Right lobe of liver (tissue), 6 donors: ENCODE results near the gene MYO3B. TPM values are rescaled to one million over a fixed set of nuclear protein-coding genes. Genes with fewer than 3 reads are reported as not detected.

Source experiments
- ATAC-seq, 4 donors: fragments of 200-7000 bp; cut with Tn5 transposase; one replicate each; pipeline ENCODE4 v1.9.1; 2020; ENCODE audit warnings: mild to moderate bottlenecking in 4 of 4, moderate library complexity in 4 of 4
- DNase-seq, 3 donors: peaks; one replicate each; pipeline ENCODE4 v3.0.0-alpha.2; 2020
- H3K27ac ChIP-seq, 3 donors: fragments of 200-600 bp; one replicate each; pipeline ENCODE4 v1.8.0; 2022
- H3K27me3 ChIP-seq, 2 donors: fragments of 200-600 bp; one replicate each; pipeline ENCODE4 v1.8.0; 2022
- H3K36me3 ChIP-seq, 4 donors: fragments of 200-600 bp; sonication (generic) in 1 of 4; one replicate each; pipeline versions ENCODE4 v1.5.1 to v1.8.0; 2017 to 2022; ENCODE audit warnings: control low read depth in 1 of 4
- H3K4me1 ChIP-seq, 4 donors: fragments of 200-600 bp; sonication (generic) in 1 of 4; one replicate each; pipeline versions ENCODE4 v1.5.1 to v1.8.0; 2017 to 2022; ENCODE audit warnings: control low read depth in 1 of 4
- H3K4me3 ChIP-seq, 3 donors: fragments of 200-600 bp; one replicate each; pipeline ENCODE4 v1.8.0; 2022
- H3K9me3 ChIP-seq, 4 donors: fragments of 200-600 bp; sonication (generic) in 1 of 4; one replicate each; pipeline versions ENCODE4 v1.5.1 to v1.8.0; 2017 to 2022; ENCODE audit warnings: control low read depth in 1 of 4
- POLR2A ChIP-seq: fragments of 450-650 bp; IDR thresholded peaks from one replicate; pipeline ENCODE4 v1.6.1; 2017; ENCODE audit warnings: antibody characterized with exemption, mild to moderate bottlenecking
- WGBS: methylation state at CpG from one replicate; pipeline ENCODE4 v1.1.6; 2018; ENCODE audit warnings: low coverage, low lambda C conversion rate; ENCODE audit not compliant: insufficient coverage; ENCODE audit errors: missing lambda C conversion rate; 5-methylcytosine and 5-hydroxymethylcytosine counted together
- intact Hi-C, 2 donors: fragments of 100-400 bp; cut with DNase I; formaldehyde crosslinking; loops; one replicate each; pipeline versions ENCODE4 v1.11.2 to v1.14.1; 2022
- total RNA-seq, 6 experiments: library from RNA; depleted of rRNA in 2 of 6; stranded (reverse); fragments of >200 nt in 2 of 6; fragmentation: NEBNext Ultra II Directional in 3 of 6; extraction: Animal tissue kit (Norgen Biotek cat#: 25700) in 3 of 6; gene quantifications; one replicate each; pipeline versions ENCODE4 v1.1.0 to v1.2.4, GENCODE V29; 2016 to 2023
- TF ChIP-seq, protein P1 (sequence below), 4 donors: fragments of 200-600 bp in 3 of 4; fragments of 450-650 bp in 1 of 4; IDR thresholded peaks; one replicate each; pipeline versions ENCODE4 v1.5.1 to v1.8.0; 2016 to 2022; ENCODE audit warnings: antibody characterized with exemption in 4 of 4, mild to moderate bottlenecking in 2 of 4
- donor health status: DM: no; HTN: yes; CAD: no.
- donor health status: DM: no; HTN: no; CAD: no.
- donor health status: DM: no; HTN: no; CAD: no.
- donor health status: DM: no; HTN: yes; CAD: no.
- donor health status: DM: no; HTN: yes; CAD: no.

The MYO3B gene
- total RNA-seq, 6 experiments from 2014 or later = 0.18 to 0.25 TPM; not detected in 4

DNA sequence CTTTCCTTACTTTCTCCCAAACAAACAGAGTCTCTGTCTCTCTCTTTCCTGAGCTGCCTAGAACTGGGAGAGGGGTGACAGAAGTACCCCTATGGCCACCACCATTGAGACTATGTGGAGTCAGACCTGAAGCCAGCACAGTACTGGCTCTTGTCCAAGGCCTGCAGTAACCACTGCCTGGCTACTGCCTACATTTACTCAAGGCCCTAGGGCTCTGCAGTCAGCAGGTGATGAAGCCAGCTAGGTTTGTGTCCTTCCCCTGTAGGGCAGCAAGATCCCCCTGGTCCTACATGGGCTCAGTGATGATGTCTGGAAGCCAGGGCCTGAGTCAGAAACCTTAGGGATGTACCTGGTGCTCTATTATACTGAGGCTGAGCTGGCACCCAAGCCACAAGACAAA is 12.2 kb downstream of the MYO3B start:
- intact Hi-C loops = no loop called here
- Histone ChIP-seq H3K27me3 (no peaks in the 10 kb centered on the region), H3K27ac (no peak overlapping the region), H3K9me3 (no peaks in the 10 kb centered on the region), H3K4me1 (no peaks in the 10 kb centered on the region), H3K36me3 (no peaks in the 10 kb centered on the region), H3K4me3 (no peak overlapping the region)
- DNase-seq (no peak), ATAC-seq (no peak)
- TF ChIP-seq, protein P1, sequence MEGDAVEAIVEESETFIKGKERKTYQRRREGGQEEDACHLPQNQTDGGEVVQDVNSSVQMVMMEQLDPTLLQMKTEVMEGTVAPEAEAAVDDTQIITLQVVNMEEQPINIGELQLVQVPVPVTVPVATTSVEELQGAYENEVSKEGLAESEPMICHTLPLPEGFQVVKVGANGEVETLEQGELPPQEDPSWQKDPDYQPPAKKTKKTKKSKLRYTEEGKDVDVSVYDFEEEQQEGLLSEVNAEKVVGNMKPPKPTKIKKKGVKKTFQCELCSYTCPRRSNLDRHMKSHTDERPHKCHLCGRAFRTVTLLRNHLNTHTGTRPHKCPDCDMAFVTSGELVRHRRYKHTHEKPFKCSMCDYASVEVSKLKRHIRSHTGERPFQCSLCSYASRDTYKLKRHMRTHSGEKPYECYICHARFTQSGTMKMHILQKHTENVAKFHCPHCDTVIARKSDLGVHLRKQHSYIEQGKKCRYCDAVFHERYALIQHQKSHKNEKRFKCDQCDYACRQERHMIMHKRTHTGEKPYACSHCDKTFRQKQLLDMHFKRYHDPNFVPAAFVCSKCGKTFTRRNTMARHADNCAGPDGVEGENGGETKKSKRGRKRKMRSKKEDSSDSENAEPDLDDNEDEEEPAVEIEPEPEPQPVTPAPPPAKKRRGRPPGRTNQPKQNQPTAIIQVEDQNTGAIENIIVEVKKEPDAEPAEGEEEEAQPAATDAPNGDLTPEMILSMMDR (IDR thresholded peaks at IDR 0.05) = no peak
- TF ChIP-seq POLR2A = no peak

DNA sequence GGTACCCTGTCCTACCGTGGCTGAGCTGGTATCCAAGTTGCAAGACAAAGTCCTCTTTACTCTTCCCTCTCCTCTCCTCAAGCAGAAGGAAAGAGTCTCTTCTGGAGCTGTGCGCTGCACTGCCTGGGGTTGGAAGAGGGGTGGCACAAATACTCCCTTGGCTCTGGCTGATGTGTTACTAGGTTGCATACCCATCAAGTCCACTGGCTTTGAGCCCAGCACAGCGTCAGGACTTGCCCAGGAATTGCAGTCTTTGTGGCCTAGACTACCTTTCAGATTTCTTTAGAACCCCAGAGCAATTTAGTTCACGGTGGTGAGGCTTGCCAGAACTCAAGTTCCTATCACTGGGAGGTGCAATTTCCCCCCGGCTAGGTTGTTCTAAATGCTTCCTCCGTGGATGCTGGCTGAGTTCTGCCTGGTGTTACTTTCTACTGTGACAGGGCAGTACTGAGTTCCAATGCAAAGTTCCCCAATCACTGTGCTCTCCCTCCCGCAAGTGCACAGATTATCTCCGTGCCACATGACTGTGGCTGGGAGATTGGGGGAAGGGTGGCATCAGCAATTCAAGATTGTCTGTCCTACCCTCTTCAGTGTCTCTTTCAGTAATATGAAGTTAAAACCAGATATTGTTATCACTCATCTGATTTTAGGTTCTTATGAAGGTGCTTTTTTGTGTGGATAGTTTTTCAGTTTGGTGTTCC is 13.4 kb downstream of the MYO3B start:
- Histone ChIP-seq H3K9me3 (no peaks in the 10 kb centered on the region), H3K36me3 (no peaks in the 10 kb centered on the region), H3K27me3 (no peaks in the 10 kb centered on the region), H3K4me3 (no peak overlapping the region), H3K4me1 (no peaks in the 10 kb centered on the region), H3K27ac (no peak overlapping the region)
- WGBS = 74% methylated on average over 4 of the region's 8 CpGs
- DNase-seq = no peak
- TF ChIP-seq, protein P1 (IDR thresholded peaks at IDR 0.05) = no peak
- TF ChIP-seq POLR2A = no peak
- intact Hi-C loops = no loop called here
- ATAC-seq = no peak

DNA sequence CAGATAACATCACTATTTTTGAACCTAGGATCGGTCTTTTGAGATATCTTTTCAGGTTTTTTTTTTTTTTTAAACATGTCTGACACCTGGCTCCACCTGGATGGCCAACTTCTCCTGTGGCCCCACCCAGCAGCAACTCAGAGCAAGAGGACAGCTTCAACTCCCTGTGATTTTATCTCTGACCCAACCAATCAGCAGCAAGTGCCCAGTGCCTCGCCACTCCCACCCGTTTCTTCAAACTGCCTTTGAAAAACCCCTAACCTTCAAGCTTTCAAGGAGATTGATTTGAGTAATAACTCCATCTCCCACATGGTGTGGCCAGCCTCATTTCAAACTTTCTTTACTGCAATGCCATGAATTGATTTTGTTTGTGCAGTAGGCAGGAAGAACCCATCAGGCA is 19.0 kb downstream of the MYO3B start:
- no peak for ATAC-seq
- TF ChIP-seq, protein P1 (IDR thresholded peaks at IDR 0.05) = no peak
- TF ChIP-seq POLR2A = no peak
- Histone ChIP-seq H3K27ac (no peak overlapping the region), H3K9me3 (no peaks in the 10 kb centered on the region), H3K4me3 (no peak overlapping the region), H3K27me3 (no peaks in the 10 kb centered on the region), H3K36me3 (no peaks in the 10 kb centered on the region), H3K4me1 (no peaks in the 10 kb centered on the region)
- DNase-seq = no peak
- WGBS = 60% methylated on average over 3 of the region's 3 CpGs
- intact Hi-C loops = no loop called here

DNA sequence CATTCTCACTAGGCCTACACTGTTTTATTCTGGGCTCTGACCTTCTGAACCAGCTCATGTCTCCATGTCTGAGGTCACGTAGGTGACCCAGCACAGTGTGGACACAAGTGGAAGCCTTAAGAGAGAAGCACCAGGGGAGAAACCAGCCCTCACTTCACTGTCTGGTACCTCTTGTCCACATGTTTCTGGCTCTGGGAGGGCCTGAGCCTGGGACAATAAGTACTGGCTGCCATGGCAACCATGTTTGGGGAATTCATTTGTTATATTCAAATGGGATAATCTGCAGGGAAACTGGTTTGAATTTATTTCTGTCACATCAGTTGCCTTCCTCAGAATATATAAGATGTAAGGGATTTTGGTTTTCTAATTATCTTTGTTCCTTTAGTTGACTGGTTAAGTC is 23.3 kb downstream of the MYO3B start:
- H3K4me3 ChIP-seq = no peak overlapping the region
- H3K36me3 ChIP-seq = no peaks in the 10 kb centered on the region
- DNase-seq = no peak
- intact Hi-C loops = no loop called here
- H3K27ac ChIP-seq = no peak overlapping the region
- TF ChIP-seq, protein P1 (IDR thresholded peaks at IDR 0.05) = no peak
- TF ChIP-seq POLR2A = no peak
- H3K27me3 ChIP-seq = no peaks in the 10 kb centered on the region
- WGBS = 43% methylated on average over 1 of the region's 1 CpG
- ATAC-seq = no peak
- H3K4me1 ChIP-seq = no peaks in the 10 kb centered on the region
- H3K9me3 ChIP-seq = no peaks in the 10 kb centered on the region
